ENCODE data around the gene GATA2. TPM values are rescaled to one million over a fixed set of nuclear protein-coding genes. Genes with fewer than 3 reads are reported as not detected.

GATA2 gene
- total RNA-seq, 4 donors from 2014 or later = 5.4 to 16.0 (median 8.1) TPM

DNA sequence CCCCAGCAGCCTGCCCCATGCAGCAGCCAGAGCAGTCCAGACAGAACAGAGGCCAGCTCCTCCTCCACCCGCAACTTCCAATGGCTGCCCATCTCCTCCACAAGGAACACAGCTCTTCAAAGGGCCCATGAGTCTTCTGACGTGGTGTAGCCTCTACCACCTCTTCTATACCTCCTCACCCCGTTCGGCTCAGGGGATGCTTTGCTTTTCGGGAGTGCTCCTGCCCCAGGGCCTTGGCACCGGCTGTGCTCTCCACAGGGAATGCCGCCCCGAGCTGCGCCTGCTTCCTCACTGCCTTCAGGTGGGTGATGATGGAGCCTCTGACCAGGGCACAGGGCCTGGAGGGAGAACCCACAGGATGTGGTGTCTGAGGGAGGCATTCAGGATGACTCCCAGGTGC lies 40.9 kb downstream of the GATA2 start:
- Histone ChIP-seq H3K36me3 (no peaks in the 10 kb centered on the region), H3K4me1 (no peaks in the 10 kb centered on the region), H3K27ac (no peak overlapping the region), H3K4me3 (no peak overlapping the region), H3K9me3 (no peaks in the 10 kb centered on the region), H3K27me3 (peaks cover 55% of the 10 kb centered on the region)
- WGBS, 2 donors (ENCODE audit: low coverage in 1 of 2) = 80% methylated on average over 2 of the region's 9 CpGs; no CpG with 5 or more reads in 1 of the 2 donors
- TF ChIP-seq POLR2A (IDR thresholded peaks at IDR 0.05) (no peak), POLR2AphosphoS5 (IDR thresholded peaks at IDR 0.05) (no peak), EP300 (IDR thresholded peaks at IDR 0.05) (no peak), CTCF (IDR thresholded peaks at IDR 0.05) (no peak)
- ATAC-seq = no peak

GRCh38 chr3:128449111-128449638 lies 43.8 kb downstream of the GATA2 start:
- no peak for ATAC-seq
- Histone ChIP-seq H3K27ac (no peak overlapping the region), H3K9me3 (no peaks in the 10 kb centered on the region), H3K4me3 (no peak overlapping the region), H3K27me3 (peaks cover 29% of the 10 kb centered on the region), H3K4me1 (no peaks in the 10 kb centered on the region), H3K36me3 (no peaks in the 10 kb centered on the region)
- no peak for TF ChIP-seq POLR2AphosphoS5 (IDR thresholded peaks at IDR 0.05)
- TF ChIP-seq EP300 (IDR thresholded peaks at IDR 0.05) = no peak
- no peak for TF ChIP-seq CTCF (IDR thresholded peaks at IDR 0.05)
- TF ChIP-seq POLR2A (IDR thresholded peaks at IDR 0.05) = no peak
- WGBS, 2 donors (ENCODE audit: low coverage in 1 of 2) = 57 to 63% methylated on average over 2 to 3 of the region's 6 CpGs

DNA sequence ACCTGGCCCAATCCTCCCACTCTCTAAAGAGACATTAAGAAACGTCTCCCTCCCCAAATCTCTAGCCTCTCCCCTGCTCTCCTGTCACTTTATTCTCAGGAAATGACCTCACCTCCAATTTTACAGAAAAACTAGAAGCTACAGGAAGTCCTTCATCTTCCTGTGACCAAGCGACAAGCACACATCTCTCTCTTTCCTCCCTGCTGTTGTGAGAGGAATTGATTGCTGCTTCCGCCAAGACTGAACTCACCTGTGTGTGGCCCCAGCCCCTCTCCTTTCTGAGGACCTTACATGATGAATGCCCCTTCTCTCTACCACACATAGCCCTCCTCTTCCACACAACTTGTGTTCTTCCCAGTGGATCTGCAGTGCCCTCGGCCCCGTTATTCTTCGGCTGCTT lies 44.5 kb downstream of the GATA2 start:
- WGBS, 2 donors (ENCODE audit: low coverage in 1 of 2) = 56 to 62% methylated on average over 6 of the region's 6 CpGs
- no peaks in the 10 kb centered on the region for H3K9me3 ChIP-seq
- no peak for TF ChIP-seq POLR2AphosphoS5 (IDR thresholded peaks at IDR 0.05)
- TF ChIP-seq POLR2A (IDR thresholded peaks at IDR 0.05) = no peak
- H3K4me1 ChIP-seq = no peaks in the 10 kb centered on the region
- peaks cover 29% of the 10 kb centered on the region for H3K27me3 ChIP-seq
- ATAC-seq = no peak
- H3K27ac ChIP-seq = no peak overlapping the region
- no peak overlapping the region for H3K4me3 ChIP-seq
- no peaks in the 10 kb centered on the region for H3K36me3 ChIP-seq

DNA sequence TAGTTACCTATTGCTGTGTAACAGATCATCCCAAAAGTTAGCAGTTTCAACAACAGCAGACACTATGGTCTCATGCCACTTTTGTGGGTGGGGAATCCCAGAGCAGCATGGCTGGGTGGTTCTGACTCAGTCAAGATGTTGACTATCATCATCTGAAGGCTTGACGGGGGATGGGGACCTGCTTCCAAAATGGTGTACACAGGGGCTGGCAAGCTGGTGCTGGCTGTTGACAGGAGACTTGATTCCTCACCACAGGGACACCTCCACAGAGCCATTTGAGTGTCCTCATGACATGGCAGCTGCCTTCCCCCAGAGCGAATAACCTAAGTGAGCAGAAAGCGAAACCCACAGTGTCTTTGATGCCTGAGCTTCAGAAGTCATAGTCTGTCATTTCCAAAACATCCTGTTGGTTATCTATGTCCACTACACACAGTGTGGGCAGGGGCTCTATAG lies 45.4 kb downstream of the GATA2 start:
- ATAC-seq = no peak
- WGBS, 2 donors (ENCODE audit: low coverage in 1 of 2) = 100% methylated on average over 1 to 2 of the region's 3 CpGs

DNA sequence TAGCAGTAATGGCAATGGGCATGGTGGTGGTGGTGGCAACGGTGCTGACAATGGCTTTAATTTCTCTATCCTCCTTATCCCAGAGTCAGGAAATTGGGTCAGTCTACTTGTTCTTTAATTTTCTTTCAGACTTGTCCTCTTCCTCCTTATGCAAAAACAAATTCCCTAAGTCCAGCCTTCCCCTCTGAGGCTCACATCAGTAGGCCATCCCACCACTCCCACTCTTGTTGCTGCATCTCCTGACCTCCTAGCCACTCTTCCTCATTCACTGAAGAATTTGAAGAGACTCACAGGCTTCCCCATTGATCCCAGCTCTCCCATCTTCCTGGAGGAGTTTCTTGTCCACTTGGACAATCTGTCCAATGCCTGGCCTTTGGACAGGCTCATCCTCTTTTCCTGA lies 46.2 kb downstream of the GATA2 start:
- Histone ChIP-seq H3K27ac (no peak overlapping the region), H3K9me3 (no peaks in the 10 kb centered on the region), H3K36me3 (no peaks in the 10 kb centered on the region), H3K27me3 (peaks cover 15% of the 10 kb centered on the region), H3K4me1 (no peaks in the 10 kb centered on the region), H3K4me3 (no peak overlapping the region)
- no peak for ATAC-seq
- WGBS, 2 donors (ENCODE audit: low coverage in 1 of 2) = 88 to 100% methylated on average over 1 of the region's 1 CpG
- TF ChIP-seq CTCF (IDR thresholded peaks at IDR 0.05) (no peak), POLR2A (IDR thresholded peaks at IDR 0.05) (no peak), POLR2AphosphoS5 (IDR thresholded peaks at IDR 0.05) (no peak), EP300 (IDR thresholded peaks at IDR 0.05) (no peak)

More for the DNA sequence above, 45.4 kb downstream of the GATA2 start:
- no peak for TF ChIP-seq POLR2AphosphoS5 (IDR thresholded peaks at IDR 0.05)
- TF ChIP-seq CTCF (IDR thresholded peaks at IDR 0.05) = no peak
- TF ChIP-seq EP300 (IDR thresholded peaks at IDR 0.05) = no peak
- TF ChIP-seq POLR2A (IDR thresholded peaks at IDR 0.05) = no peak
- Histone ChIP-seq H3K9me3 (no peaks in the 10 kb centered on the region), H3K4me1 (no peaks in the 10 kb centered on the region), H3K36me3 (no peaks in the 10 kb centered on the region), H3K4me3 (no peak overlapping the region), H3K27ac (no peak overlapping the region), H3K27me3 (peaks cover 23% of the 10 kb centered on the region)

Measured in gastroesophageal sphincter (tissue), 4 donors.